Measurements from ENCODE around the gene DPM2.
A peak's percentile ranks its signal among the peaks of the same experiment; 100 is the strongest.

- TF ChIP-seq POLR2AphosphoS5 (IDR thresholded peaks at IDR 0.05; ENCODE audit: insufficient read depth in 1 of 2, low read depth in 1 of 2) (peak in 1 of 2 donors; percentile 26), POLR2A (IDR thresholded peaks at IDR 0.05) (no peak), CTCF (IDR thresholded peaks at IDR 0.05) (no peak)
These were observed 10.3 kb downstream of the DPM2 start for GRCh38 chr9:127927201-127927987.
